Activated gamma-delta T cell treated with Interleukin-2 at 50 U/mL for 16 hours (primary cell): ENCODE results near the gene TC2N.
"Not testable (repeated sequence)": the region's sequence is repeated elsewhere in the genome, so short reads cannot be mapped to it uniquely, and the experiment has no call there.

Experiments used
- DNase-seq: peaks from one replicate; pipeline ENCODE4 v3.0.0-alpha.2; 2020

The TC2N gene

DNA sequence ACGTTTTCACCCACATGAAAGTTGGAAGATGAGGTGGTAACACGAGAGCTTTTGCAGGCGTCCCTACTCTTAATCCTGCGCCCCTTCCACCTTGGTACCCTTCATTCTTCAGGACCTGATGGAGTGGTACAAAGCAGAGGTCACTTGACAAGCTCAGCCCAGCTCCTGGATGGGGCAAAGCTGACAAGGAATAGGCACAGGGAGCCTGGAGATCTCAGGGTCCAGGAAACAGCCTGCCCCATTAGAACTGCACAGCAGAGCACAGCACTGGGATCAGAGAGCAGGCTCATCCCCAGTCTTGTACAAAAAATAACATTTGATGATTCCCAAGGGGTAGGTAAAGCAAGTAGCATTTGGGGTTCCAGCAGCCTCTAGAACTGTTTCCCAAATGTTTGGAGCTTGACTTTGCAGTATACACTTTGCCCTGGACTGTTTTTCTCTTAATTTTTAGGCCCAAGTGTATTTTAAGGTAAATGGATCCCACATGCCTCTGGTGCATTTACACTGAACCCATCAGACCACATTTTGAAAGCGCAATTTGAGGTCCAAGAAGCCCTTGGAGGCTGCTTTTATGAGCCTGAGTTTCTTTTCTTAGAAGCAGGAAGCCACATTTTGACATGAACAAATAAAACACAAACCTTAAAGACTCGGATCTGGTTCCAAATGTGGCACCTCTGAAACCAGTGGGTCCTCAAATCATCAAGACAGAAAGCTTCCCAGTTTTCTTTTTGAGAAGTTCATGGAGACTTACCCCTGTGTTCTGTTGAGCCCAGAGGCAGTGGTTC, 633 bp downstream of the TC2N start:
- no peak for DNase-seq

DNA sequence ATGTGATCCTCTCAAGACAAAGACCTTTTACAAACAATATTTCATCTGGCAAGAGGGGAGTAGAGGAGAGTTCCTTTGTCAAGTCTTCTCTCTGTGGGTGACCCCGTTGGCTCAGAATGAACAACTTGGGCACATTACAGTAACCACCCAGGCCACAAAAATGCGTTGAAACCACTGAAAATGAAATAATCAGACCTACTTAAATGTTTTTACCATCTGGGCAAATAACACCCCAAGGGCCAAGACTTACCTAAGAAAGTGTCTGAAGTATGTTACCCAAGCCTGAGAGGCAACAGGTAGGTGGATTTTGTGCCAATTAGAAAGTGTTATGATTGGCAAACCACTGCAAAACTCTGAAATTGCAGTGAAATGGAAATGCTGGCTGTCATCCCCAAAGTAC, 1.3 kb downstream of the TC2N start:
- DNase-seq: no peak

DNA sequence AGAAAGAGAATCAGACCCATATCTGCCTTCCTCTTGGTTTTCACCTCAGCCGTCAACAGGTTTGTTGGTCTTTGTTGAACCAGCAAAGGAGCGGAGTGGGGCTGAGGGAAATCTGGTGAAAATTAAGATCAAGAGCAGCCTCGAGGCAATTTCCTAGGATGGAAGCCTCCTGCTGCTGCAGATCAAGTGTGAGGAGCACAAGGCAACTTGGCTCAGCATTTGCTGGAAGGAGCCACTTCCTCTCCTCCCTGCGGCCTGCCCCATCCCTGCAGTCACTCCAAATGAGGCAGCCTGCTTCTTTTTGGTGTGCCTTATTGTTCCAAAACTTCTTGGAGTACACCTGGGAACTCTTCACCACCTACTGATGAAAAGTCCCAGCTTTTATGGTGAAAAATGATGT, 4.9 kb downstream of the TC2N start:
- no peak for DNase-seq

DNA sequence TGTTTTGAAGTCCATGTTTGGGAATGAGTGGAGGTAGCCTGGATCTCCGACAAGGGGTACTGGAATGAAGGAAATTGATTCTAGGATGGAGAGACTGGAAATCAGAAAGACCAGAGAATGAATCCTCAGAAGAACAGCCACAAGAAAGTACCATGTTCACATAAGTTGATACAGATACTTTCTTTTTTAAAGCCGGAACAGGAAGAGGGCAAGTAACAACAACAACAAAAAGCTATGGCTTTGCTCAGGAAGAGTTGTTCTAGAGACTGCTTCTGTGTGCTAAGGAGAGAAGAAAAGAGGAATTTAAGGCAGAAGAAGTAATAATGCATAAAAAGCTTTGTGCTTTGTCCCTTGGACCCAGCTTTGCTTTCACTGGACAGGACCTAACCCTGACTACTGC, 6.2 kb downstream of the TC2N start:
- DNase-seq: no peak

DNA sequence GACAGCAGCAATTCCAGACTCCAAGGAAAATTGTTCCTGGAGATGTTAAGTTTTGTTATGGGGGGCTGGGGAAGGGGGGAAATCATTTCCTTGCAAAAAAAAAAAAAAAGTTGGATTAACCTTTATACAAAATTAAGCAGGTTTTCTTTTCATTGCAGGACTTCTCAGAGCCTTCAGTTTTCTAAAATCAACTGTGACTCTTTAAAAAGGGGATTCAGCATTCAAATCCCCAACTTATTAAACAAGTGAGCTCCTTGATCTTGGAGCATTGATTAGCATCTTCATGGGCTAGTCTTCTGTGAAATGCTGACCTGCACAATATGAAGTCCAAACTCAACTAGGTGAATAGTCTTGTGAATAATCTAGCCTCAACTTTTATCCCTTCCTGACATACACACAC, 7.1 kb downstream of the TC2N start:
- DNase-seq: no peak

DNA sequence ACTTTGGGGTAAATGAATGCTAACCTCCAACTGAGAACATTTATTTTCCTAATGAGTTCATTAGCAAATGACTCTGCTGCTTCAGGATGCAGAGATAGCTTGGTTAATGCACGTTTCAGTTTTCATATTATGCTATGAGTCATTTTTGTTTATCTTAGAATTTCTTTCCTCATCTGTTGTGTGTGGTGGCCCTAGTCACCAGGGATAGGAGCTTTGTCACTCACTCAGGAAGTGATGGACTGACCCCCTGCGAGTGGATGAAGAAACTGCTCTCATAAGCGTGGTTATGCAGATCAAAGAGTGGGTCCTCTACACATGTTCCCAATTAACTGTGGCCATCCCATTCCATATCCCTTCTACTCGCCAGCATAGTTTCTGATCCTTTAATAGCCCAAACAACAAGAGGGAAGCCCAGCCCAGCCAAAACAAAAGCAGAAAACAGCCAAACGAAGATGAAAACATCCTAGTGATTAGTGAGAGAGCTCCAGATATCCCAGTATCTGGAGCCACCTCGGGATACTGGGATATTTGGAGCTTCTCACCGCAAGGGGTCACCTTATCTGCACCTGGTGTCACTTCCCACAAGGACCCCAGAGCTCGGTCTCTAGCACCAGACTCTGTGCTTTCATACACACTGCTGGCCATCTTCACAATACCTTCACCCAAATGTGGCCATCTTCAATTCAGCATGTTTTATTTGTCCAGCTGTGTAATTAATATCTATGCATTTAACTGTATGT, 8.6 kb downstream of the TC2N start:
- DNase-seq: no peak

DNA sequence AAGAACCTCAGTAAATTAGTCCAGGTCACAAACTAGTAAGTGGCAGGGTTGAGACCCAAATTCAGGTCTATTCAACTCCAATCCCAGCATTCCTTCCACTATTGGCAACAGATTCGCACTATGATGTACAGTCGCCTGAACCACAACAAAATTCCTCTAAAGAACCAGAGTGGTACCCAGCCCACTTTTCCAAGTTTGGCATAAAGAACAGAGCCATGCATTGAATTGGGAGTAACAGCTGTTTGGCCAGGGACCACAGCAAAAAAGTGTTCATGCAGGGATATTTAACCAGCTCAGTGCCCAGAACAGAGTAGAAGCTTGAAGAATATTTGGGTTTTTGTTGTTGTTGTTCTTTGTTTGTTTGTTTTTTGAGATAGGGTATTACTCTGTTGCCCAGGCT, 9.7 kb downstream of the TC2N start:
- DNase-seq: no peak

DNA sequence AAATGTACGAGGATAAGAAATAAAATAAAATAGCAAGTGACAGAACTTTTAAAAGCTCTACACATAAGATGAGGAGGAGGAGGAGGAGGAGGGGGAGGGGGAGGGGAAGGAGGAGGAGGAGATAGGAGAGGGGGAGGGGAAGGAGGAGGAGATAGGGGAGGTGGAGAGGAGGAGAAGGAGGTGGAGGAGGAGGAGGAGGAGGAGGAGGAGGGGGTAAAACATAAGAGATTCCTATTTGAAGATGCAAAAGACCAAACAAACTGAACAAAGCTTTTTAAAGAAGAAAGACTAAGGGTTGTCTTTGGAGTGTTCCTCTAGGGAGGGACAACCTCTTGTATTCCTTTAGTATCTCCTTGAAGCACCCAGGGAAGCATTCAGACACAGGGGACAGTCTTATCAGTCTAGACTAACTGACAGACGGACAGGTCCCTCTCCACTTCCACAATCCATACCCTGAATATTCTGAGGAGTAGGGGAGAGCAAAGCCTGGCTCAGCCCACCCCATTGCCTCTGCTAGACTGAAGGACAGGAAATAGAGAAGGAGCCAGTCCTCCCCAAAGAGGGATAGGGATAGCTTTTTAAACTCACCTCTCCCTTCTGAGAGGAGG, 12.9 kb downstream of the TC2N start:
- no peak for DNase-seq

DNA sequence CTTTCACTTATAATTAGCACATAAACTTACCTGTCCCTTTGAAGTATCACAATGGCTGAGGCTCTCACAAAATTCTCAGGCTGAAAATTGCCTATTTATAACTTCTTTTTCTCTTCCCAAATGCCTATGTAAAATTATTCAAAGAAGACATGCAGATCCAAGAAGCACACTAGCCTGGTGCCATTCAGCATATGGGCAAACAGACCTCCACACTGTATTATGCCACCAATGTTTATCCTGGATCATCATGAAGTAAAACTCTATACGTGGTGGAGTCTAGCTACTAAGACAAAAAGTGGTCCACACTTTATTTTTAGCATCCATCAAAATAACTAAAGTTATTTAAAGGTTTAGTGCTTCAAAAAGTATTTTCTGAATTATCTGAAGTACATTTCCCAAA, 15.8 kb downstream of the TC2N start:
- no peak for DNase-seq

DNA sequence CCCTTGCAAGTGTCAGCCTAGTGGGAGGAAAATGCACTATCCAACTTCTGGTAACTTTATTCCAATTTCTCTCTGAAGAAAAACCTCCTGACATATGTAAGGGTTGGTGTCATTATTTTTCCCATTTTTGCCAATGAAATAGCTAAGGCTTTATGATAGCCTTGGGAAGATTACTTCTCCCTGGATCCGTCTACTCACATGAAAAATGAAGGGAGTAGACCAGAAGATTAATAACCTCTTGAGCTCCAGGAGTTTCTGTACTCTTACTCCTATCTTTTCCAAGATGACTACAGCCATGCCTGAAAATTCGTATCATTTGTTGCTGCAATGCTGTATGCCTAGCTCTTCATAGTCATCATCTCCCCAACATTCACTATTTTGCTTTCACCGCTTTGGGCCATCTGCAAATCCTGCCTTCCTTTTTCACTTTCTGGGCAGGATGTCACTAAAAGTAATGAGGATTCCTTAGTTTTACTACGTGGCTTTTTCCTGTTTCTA, 18.8 kb downstream of the TC2N start:
- no peak for DNase-seq

DNA sequence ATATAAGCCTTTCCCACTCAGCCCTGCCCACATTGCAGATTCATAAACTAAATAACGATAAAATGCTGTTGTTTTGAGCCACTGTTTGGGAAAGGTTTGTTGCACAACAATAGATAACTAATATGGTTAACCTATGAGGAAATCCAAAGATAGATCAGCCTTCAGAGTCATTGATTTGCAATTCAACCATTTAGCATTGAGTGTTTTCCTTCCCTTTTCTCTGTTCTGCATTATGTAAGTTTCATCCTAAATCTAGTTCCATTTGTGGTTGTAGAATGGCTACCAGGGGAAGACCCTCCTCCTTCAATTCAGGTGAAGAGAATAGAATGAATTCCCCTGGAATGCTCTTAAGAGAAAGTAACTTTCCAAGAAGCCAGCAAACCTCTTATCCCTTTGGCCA, 19.6 kb downstream of the TC2N start:
- DNase-seq: no peak

DNA sequence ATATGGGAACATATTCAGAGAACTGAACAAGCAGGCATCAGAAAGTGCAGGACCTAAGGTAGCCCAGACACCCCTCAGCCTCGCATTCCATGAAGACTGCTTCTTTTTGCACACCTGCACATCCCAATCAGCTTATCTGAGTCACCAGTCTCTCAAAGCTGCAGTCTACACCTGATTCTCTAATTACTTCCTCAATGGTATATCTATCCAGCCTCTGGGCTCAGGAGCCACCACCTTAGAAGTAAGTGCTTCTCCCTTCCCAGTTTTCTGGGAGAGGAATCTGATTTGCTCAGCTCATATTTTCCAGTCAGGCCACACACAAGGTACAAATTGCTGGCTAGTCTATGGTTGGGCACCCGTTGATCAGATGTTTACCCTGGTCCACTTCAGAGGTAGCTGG, 21.7 kb downstream of the TC2N start:
- DNase-seq: no peak

DNA sequence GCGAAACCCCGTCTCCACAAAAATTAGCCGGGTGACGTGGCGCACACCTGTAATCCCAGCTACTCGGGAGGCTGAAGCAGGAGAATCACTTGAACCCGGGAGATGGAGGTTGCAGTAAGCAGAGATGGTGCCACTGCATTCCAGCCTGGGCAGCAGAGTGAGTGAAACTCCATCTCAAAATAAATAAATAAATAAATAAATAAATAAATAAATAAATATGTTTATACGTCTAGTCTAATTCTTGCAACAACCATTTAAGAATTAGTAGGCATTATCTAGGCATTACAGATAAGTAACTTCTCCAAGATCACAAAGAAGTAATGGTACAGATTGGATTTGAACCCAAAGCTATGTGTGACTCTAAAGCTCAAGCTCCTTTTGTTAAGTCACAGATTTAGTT, 22.3 kb downstream of the TC2N start:
- not testable (repeated sequence) for DNase-seq

DNA sequence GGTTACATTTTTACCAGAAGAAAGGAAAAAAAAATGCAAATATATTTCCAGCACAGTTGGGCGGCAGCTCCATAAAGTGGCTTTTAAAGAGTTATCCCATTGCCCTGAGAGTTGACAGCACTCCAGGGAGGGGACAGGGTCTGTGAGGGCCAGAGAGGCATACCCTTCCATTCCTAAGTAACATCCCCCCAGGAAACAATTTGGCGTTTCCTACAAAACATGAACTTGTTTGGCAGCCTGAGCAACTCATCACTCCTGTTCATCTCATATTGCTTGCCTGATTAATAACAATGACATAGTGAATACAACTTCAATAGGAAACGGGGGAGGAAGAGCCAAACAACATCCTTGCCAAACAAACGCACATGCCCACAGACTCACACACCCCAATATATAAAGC, 23.3 kb downstream of the TC2N start:
- DNase-seq: no peak

DNA sequence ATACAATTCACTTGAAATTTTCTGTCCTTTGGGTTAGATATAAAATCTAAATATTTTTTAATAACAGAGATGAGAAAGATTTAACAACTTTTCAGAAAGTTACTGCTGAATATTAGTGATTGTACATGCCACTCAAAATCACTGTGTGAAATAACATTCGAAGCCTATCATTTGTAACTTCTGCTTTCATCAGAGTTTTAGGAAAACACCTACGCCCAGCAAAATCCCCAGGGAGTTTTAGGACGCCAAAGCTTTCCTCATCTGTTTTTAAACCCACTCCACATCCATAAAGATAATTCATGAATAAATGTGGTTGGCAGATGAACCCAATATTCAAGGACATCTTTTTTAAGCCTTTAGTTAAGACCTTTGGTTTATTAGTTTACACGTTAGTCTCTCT, 23.9 kb downstream of the TC2N start:
- DNase-seq: no peak

DNA sequence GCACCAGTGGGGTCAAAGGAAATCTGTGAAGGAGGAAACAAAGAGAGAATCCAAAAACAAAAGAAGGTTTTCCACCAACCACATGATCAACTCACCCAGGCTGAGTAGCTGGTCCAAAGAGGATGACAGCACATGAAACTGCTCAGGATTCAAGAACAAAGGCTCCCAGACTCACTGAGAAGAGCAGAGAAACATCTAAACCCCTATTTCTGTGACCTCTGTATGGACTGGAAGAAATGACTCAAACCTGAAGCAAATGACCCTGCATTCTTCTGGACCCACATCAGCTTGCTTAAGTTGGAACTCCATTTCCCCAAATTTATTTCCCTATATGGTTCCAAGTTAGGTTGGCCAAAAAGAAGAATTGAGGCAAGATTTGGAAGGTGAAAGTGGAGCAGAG, 26.3 kb downstream of the TC2N start:
- no peak for DNase-seq

DNA sequence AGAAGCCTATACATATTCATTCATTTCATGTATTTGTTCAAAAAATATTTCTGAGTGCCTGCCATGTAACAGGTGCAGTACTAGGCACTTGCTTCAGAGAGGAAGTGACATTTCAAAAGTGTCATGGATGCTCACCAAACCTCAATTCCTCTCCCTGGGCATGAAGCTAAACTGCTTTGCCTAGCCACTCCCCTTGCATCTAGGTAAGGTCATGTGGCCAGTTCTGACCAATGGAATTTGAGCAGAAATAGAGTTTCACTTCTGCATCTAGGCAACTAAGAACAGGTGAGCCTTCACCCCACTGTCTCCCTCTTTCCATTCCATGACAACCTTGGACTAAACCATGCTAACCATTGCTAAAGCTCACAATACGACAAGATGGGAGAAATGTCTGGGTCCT, 27.6 kb downstream of the TC2N start:
- DNase-seq: no peak

DNA sequence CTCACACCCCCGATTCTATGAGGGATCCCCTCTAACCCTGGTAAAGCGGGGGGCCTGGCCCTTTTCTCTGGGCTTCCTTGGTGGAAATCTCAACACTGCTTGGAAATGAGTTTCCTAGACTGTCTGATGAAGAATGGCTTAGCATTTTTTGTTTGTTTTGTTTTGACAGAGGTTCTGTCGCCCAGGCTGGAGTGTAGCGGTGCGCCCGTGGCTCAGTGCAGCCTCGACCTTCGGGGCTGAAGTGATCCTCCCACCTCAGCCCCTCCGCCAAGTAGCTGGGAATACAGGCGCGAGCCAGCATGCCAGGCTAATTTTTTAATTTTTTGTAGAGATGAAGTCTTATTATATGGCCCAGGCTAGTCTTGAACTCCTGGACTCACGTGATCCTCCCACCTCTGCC, 30.3 kb downstream of the TC2N start:
- no peak for DNase-seq

DNA sequence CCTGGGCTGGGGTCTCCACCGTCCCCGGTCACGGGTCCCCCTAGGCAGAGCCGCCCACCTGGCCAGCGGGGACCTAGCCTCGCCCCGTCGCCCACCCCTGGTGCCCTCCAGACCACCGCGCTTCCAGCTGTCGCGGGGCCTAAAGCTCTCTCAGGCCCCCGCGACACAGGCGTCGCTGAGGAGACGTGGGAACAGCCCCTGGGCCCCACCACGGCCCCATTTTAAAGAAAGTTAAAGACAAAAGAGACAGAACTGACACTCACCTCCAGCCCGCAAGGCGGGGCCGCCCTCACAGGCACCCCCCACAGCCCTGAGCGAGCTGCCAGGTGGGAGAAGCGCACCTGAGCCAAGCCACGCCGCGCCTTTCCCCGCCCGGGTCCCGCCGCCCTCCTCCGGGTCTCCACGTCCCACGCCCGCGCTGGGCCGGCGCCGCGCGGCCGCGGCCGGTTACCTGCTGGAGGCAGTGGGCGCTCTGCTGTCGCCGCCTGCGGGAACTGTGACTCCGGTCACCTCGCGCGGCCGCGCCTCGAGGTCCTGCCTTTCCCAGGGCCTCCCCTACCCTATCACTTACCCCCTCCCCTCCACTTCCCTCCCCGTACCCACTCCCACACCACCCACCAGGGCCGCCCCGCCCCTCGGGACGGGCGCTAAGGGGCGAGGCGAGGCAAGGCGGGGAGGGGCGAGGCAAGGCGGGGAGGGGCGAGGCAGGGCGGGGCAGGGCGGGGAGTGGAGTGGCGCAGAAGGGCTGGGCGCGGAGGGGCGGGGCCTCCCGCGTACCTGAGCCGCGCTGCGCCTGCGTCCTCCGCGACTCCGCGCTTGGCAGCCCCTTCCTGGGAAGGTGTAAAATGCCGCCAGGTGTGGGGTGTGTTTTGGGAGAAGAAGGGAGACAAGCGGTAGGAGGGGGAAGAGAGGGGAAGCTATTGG, 31.2 kb downstream of the TC2N start:
- peak; percentile 70 for DNase-seq

DNA sequence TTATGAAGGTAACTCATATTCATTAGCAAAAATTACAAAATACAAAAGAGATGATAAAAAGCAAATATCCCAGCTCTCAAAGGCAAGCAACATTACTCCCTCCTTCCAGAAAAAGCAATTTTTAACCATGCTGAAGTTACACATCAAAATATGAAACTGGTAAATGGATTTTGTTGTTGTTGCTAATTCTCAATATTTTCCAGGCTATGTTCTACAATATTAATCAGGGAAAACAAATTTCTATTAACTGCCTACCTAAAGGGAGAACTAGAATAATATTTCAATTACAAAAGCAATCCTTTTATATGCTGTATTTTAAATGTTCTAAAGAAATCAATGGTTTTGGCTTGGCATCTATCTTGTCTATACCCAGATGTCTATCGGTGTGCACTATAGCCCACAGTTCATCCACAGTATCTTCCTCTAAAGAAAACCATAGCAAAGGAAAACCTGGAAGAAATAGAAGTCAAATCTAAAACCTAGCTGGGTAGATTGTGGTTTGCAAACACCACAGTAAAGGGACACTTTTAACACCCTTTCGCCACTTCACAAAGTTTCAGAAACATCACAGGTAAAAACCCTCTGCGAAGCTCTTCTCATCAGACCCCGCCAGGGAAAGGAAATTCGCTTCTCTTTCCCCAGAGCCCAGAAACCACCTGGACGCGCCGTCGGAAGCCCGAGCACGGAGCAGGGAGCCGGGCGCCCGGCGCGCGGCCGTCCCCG, 32.0 kb downstream of the TC2N start:
- DNase-seq: peak; percentile 21

DNA sequence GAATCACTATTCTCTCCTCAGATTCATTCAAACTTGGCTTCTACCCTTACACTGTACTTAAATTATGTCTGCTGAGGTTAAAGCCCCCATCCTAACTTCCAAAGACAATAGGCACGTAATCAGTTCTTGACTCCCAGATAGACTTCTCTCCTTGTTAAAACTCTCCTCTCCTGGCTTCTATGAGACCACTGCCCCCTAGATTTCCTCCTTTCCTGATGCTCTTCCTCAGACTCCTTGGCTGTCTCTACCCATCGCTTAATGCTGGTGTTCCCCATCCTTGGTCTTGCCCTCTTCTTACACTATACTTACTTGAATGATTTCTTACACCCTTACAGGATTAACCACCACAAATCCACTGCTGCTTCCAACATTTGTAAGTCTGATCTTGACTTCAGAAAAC, 32.8 kb downstream of the TC2N start:
- no peak for DNase-seq

DNA sequence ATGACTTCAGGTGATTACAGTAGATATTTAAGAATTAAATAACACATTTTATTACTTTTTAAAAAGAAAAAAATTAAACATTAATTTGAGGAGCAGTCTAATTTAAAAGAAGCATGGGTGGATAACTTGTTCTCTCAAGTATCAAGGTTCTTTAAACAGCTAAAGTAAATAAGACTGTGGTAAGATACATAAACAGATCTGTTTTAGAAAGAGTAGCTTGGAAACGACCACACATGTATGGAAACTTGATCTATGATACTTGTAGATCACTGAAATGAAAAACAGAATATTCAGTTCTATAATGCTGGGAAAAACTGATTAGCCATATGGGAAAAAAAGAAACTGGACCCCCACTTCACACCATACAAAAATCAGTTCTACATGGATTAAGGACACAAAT, 36.0 kb downstream of the TC2N start:
- no peak for DNase-seq
